ENCODE results near the gene MT1F. TPM values are rescaled to one million over a fixed set of nuclear protein-coding genes. Genes with fewer than 3 reads are reported as not detected.
"Not testable (repeated sequence)": the region's sequence is repeated elsewhere in the genome, so short reads cannot be mapped to it uniquely, and the experiment has no call there.

Gene MT1F
- 8.2 TPM for total RNA-seq

DNA sequence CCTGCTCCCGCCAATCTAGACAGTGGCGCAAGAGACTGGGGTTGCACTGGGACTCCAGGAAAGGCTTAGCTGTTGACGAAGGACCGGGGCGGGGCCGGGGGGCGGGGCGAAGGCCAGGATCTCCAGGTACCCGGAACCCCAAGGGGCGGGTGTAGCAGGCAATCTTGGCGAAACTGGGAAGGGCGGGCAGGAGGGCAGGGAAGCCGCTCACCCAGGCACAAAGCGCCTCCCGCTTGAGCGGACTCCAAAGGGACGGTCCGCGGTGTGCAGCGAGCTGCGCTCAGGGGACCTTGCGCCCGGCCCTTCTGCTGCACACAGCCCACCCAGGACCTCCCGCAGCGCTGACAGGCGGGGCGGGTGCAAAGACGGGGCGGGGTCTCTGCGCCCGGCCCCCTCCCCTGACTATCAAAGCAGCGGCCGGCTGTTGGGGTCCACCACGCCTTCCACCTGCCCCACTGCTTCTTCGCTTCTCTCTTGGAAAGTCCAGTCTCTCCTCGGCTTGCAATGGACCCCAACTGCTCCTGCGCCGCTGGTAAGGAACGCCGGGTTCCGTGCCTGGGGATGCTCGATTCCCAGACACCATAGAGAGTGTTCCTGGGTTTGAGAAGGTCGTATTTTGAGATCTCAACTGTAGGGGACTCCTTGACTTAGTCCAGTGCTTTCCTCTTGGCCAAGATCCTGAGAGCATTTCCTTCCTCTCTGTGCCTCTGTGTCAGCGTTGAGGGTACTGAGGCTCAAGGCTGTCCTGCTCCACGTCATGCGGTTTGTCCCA, at the start of gene MT1F:
Gene MT1F (plus strand): TSS at position 405 of the 772 bp plus-strand sequence. CDS start 100 bp downstream, at position 505.
- DNase-seq, result peak; percentile 47

DNA sequence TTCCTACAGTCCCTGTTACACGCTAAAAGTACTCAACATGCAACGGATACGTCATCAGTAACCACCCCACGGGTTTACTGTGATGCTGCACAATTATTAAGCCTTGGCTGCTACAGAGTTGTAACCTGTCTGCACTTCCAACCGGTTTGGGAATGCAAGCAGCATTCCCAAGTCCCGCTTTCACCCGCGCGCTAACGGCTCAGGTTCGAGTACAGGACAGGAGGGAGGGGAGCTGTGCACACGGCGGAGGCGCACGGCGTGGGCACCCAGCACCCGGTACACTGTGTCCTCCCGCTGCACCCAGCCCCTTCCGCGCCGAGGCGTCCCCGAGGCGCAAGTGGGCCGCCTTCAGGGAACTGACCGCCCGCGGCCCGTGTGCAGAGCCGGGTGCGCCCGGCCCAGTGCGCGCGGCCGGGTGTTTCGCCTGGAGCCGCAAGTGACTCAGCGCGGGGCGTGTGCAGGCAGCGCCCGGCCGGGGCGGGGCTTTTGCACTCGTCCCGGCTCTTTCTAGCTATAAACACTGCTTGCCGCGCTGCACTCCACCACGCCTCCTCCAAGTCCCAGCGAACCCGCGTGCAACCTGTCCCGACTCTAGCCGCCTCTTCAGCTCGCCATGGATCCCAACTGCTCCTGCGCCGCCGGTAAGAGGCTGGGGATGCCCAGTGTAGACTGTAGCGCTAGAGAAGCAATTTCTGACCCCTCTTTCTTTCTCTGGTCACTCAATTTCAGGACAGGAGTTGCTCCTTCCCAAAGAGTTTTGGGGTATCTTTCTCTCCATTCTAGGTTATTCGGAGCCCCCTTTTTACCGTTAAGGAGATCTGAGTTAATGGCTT, 49.5 kb upstream of the MT1F start, which contains the start of gene MT2A:
Gene MT2A (plus strand): TSS at position 542 of the 833 bp plus-strand sequence. CDS start 72 bp downstream, at position 614.
- peak; percentile 95 for DNase-seq

DNA sequence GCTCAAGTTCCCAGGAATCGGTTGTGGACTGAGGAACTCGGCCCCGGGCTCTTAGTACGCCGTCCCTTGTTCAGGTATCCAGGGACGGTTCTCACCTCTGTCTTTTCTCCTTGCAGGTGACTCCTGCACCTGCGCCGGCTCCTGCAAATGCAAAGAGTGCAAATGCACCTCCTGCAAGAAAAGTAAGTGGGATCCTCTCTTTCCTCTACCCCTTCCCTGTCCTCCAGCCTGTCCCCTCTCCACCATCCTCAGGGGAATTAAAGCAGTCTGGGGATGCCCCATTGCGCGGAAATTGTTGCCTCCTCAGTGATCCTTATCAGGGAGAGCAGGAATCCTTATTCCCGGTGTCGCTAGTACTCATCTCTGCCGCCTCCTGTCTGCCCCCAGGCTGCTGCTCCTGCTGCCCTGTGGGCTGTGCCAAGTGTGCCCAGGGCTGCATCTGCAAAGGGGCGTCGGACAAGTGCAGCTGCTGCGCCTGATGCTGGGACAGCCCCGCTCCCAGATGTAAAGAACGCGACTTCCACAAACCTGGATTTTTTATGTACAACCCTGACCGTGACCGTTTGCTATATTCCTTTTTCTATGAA, 48.8 kb upstream of the MT1F start:
- DNase-seq, result peak; percentile 41

DNA sequence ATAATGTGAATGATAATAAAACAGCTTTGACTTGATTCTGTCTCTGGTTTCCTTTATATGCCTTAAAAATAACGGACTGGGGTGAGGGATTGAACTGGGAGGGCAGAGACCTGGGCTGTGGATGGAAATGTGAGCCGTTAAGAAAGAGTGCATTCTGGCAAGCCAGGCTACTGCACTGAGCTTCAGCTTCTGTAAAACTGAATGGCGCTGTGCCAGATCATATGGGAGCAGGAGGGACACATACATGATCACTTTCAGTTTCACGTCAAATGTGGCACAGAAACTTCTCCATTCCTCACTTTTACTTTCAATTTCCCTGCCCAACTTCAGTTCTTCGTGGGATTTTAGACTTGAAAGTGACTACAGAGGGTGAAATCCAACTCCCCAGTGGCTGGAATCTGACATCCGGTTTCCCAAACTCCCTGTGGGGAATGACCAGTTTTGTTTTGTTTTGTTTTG, 48.3 kb upstream of the MT1F start:
- peak; percentile 83 for DNase-seq

DNA sequence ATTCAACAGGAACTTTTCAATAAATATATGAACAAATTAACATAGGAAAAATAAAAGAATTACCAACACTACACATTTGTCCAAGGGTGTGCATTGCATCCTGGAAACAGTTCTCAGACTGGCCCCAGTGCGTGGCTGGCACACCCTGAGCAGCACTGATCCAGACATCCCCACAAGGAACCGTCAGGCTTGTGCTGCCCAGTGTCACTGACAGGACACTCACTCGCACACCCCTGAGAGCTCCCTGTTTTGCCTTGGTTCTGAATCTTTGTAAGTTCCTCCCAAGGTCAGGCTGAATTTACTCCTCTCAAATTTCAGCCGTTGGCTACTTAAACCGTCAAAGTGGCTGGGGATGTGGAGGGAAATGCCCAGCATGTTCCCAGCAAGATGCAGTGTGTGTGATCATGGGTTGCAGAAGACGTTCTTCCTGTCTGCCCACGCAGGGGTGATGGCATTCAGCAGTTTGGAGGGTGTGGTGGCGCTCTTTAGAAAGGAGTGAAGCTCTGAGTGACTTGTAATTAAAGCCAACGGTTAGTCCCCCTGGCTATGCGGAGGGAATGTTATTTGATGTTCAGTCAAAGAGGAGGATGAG, 47.6 kb upstream of the MT1F start:
- peak; percentile 26 for DNase-seq

DNA sequence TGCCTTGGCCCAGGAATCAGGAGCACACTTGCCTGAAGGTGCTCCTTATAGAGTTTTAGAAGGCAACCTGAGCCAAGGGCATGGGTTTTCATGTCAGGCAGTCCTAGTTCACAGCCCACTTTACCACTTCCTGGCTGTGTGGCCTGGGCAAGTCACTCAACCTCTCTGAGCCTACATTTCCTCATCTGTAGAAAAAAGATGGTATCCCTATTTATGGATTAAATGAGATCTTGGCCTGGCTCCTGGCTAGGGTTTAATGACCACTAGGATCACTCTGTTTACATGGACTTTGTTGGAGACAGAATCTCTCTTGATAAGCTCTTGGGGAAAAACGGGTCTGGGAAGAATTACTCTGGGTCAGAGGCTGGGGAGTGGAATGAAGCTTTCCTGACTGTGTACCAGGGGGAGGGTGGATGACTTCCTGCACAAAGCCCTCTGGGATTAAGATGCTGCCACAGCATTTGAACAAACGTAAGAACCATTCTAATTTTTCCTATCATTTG, 47.1 kb upstream of the MT1F start:
- DNase-seq, result no peak

DNA sequence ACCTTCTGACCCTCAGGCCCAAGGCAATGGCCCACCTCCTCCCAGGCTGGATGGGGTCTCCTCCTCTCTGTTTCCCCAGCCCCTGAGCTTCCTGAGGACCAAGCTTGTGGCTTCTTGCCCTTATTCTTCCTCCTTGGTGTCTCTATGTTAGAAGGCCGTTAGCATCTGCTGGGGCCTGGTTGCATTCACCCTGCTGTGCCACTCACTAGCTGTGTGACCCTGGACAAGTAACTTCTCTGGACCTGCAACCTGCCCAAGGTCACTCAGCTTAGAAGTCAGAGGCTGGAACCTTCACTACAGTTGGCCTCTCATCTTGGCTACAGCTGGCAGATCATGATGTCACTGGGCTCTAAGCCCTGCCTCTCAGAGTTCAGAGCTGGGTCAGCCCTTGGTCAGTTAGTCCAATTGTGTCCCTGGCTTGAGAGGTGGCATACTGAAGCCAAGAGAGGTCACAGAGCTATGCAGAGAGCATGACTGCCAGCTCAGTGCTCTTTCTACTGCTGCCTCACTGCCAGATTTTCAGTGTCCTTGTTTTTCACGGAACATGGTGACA, 46.4 kb upstream of the MT1F start:
- DNase-seq, result no peak

DNA sequence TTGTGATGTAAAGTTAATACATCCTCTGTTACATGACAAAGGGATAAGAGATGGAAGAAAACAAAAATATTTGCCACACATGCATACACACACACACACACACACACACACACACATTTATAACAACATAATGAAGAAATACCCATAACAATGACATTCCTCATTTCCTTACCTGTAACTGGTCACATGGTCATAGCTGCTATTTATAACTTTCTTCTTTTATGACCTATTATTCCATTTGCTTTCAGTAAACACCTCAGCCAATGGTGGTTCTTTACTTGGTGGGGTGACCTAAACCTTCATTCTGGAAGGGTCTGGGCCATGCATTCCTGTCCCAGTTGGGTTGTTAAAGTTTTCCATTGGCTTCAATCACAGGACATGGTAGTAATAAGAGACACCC, 44.1 kb upstream of the MT1F start:
- no peak for DNase-seq

DNA sequence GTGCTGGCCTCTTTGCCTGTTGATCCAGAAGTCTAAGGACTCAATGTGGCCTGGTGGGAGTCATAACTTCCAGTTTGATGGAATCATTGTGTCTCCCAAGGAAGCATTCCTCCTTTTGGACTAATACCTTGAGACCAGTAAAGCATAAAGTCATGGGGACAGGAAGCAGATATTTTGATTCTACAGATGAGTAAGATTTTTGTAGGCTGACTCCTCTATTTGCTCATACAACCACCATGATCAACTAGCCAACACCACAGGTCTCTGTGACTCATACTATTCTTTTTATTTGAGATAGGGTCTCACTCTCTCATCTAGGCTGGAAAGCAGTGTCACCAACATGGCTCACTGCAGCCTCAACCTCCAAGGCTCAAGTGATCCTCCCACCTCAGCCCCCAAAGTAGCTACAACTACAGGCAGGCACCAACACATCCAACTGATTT, 43.2 kb upstream of the MT1F start:
- no peak for DNase-seq

DNA sequence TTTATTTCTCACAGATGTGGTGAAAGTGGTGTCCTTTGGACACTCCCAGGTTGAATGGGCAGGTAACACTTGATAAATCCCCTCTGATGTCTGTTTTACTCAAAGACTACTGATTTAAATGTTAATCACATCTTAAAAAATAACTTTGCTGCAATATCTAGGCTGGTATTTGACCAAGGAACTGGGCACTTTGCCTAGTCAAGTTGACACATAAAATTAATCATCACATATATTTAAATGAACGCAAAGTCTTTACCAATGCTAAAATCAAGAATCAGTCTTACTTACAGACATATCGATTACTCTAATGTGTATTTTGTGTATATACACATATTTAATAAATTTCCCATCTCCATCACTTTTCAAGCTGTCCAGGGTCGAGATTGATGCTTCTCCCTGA, 42.4 kb upstream of the MT1F start:
- no peak for DNase-seq

DNA sequence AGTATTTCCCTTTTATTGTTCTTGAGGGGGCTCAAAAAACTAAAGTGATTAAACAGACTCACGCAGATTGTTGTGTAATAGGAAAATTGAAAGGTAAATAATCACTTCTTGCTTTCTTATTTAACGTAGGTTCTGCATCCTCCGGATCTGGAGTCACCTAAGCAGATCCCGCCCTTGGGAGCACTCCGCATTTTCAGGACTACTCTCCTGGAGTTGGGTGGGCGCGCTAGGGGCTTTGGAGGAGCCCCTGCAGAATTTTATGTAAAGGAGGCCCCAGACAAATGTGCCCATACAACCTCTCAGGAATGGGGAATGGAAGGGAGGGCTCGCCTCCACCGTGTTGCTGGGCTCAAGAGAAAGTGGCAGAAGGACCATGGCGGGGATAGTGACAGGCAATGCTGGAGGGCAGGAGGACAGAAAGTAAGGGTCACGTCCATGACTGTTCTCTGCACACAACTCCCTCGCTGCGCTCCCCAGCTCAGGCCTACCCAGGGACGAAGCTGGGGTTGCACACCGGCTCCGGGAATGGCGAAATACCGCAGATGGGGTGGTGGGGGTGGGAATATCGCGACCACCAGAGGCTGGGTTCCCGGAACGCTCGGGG, 41.0 kb upstream of the MT1F start:
- no peak for DNase-seq

DNA sequence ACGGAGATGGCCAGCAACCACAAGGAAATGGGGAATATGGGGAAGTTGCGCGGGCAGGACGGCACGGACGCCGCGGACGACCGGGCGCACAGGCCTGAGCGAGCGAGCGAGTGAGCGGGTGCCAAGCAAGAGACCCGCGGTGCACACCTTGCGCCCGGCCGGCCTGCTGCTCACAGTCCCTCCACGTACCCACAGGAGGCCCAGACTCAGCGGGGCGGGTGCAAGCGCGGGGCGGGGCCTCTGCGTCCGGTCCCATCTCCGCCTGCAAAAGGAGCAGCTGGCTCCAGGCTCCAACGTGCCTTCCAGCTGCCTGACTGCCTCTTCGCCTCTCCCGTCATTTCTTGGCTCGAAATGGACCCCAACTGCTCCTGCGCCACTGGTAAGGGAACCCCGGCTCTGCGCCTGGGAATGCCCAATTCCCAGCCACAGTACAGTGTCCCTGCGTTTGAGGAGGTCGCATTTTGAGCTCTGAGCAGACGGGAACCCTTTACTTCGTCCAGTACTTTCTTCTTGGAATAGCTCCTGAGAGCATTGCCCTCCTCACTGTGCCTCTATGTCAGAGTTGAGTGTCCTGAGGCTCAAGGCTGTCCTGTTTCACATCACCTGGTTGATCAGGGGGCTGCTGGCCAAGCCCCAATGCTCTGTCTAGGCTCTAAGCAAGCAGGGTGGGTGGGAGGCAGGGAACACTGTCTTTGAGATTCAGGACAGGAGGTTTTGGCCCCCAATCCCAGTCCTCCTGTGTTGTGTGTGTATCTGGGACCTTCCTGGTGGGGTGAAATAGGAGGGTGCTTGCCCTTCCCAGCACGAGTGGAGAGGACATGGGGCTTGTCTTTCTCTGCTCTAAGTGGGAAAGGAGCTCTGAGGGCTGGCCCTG, 40.3 kb upstream of the MT1F start:
- DNase-seq, result peak; percentile 93

DNA sequence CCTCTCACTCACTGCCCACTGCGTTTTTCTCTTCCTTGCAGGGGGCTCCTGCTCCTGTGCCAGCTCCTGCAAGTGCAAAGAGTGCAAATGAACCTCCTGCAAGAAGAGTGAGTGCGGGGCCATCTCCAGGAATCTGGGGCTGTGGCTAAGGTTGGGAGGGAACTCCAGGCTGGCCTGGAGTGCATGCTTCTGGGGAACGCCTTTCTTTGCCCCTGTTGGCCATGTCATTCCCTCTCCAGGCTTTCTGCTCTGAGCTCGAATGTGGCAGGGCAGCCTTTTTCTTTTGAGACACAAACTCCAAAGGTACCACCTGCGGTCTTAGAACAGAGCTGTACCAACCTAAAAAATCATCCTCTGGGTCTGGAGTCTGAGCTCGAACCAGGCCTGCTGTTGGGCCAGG, 39.6 kb upstream of the MT1F start:
- no peak for DNase-seq

DNA sequence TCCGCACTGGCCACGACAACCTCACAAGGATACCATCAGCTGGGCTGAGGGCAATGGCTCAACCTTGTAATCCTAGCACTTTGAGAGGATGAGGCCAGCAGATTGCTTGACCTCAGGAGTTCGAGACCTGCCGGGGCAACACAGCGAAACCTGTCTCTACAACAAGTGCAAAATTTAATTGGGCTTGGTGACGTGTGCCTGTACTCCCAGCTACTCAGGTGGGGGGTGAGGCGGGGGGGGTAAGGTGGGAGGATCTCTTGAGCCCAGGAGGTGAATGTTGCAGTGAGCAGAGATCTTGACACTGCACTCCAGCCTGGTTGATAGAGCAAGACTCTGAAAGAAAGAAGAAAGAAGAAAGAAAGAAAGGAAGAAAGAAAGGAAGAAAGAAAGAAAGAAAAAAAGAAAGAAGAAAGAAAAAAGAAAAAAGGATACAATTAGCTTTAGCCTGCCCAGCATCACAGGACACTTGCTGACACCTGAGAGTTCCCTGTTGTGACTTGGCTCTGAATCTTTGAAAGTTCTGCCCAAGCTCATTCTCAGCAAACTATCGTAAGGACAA, 37.3 kb upstream of the MT1F start:
- DNase-seq, result no peak

DNA sequence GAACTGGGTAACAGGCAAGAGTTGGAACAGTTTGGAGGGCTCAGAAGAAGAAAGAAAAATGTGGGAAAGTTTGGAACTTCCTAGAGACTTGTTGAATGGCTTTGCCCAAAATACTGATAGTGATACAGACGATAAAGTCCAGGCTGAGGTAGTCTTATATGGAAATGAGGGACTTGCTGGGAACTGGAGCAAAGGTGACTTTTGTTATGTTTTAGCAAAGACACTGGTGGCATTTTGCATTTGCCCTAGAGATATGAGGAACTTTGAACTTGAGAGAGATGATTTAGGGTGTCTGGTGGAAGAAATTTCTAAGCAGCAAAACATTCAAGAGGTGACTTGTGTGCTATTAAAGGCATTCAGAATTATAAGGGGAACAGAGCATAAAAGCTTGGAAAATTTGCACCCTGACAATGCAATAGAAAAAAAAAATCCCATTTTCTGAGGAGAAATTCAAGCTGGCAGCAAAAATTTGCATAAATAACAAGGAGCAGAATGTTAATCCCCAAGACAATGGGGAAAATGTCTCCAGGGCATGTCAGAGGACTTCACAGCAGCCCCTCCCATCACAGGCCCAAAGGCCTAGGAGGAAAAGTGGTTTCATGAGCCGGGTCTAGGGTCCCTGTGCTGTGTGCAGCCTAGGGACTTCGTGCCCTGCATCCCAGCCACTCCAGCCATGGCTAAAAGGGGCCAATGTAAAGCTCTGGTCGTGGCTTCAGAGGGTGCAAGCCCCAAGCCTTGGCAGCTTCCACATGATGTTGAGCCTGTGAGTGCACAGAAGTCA, 35.9 kb upstream of the MT1F start:
- not testable (repeated sequence) for DNase-seq

DNA sequence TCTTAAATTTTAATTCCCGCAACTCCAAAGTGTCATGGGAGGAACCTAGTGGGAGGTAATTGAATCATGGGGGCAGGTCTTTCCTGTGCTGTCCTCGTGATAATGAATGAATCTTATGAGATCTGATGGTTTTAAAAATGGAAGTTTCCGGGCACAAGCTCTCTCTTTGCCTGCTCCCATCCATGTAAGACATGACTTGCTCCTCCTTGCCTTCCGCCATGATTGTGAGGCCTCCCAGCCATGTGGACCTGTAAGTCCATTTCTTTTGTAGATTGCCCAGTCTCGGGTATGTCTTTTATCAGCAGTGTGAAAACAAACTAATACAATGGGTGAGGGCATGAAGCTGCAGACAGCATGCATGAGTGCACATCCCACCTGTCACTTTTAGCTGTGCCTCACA, 34.6 kb upstream of the MT1F start:
- not testable (repeated sequence) for DNase-seq

DNA sequence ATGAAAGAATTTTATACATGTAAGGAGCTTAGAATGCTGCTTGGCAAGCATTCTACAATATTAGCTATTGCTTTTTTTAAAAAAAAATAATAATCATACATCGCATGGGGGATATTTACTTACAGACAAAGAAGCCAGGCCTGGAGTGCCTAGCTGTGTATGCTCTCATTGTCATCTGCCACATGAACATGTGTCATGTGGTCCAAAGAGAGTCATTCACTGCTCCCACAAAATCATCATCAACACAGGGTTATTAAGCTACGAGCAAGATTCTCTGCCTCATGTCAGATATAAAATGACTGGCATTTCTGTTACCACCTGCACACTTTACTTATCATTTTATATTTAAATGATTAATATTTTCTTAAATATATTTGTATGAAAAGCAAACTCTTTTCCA, 34.1 kb upstream of the MT1F start:
- DNase-seq, result no peak

DNA sequence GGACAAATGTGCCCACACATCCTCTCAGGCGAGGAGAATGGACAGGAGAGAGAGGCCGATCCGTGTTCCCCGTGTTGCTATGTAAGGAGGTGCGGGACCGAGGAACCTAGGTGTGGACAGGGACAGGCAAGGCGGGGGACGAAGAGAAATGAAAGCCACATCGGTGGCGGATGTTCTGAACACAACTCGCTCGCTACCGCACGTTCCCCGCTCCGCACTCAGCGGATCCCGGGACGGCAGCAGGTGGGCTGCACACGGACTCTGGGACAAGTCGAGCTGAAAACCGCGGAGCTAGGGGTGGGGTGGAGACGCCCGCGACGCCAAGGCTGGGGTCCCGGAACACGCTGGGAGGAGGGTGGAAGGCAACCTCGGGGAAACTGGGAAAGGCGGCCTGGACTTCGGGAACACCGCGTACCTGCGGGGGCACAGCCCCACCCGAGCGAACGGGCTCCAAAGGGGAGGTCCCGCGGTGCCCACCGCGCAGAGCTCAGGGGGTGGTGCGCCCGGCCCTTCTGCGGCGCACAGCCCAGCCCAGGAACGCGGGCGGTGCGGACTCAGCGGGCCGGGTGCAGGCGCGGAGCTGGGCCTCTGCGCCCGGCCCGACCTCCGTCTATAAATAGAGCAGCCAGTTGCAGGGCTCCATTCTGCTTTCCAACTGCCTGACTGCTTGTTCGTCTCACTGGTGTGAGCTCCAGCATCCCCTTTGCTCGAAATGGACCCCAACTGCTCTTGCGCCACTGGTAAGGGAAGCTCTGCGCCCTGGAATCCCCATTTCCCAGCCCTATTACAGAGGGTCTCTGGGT, 32.4 kb upstream of the MT1F start, which contains the start of gene MT1E:
Gene MT1E (plus strand): TSS at position 642 of the 803 bp plus-strand sequence. CDS start 71 bp downstream, at position 713.
- DNase-seq, result peak; percentile 78
